Activated CD4-positive, alpha-beta memory T cell treated with anti-CD3 and anti-CD28 coated beads, Interleukin-2, amount 10 ng/mL, durations not matched to agents 7 days and 5 days (primary cell): ENCODE results near the gene ASIC2. TPM values are rescaled to one million over a fixed set of nuclear protein-coding genes. Genes with fewer than 3 reads are reported as not detected.

ENCODE experiments used
- CTCF ChIA-PET: fragments of 350-600 bp; sonication (Branson Sonifier 250); formaldehyde crosslinking; loops from one replicate; lab custom pipeline; 2021; ENCODE audit warnings: antibody characterized with exemption, inconsistent platforms; lab: Charles Lee
- POLR2A ChIA-PET: fragments of 350-600 bp; sonication (Branson Sonifier 250); formaldehyde crosslinking; loops from one replicate; lab custom pipeline; 2021; ENCODE audit warnings: antibody characterized with exemption; lab: Charles Lee
- DNase-seq: peaks from one replicate; pipeline ENCODE4 v3.0.0-alpha.2; 2020
- H3K27ac Mint-ChIP-seq: one replicate; pipeline ENCODE4 v1.8.0; 2021; ENCODE audit warnings: mild to moderate bottlenecking, mixed read lengths
- H3K27me3 Mint-ChIP-seq: one replicate; pipeline ENCODE4 v1.8.0; 2021; ENCODE audit warnings: mixed read lengths
- H3K36me3 Mint-ChIP-seq: one replicate; pipeline ENCODE4 v1.8.0; 2021; ENCODE audit warnings: low read depth, mixed read lengths
- H3K4me1 Mint-ChIP-seq: one replicate; pipeline ENCODE4 v1.8.0; 2021; ENCODE audit warnings: mixed read lengths
- H3K4me3 Mint-ChIP-seq: one replicate; pipeline ENCODE4 v1.8.0; 2021; ENCODE audit warnings: mild to moderate bottlenecking, mixed read lengths
- H3K9me3 Mint-ChIP-seq: one replicate; pipeline ENCODE4 v1.8.0; 2021; ENCODE audit warnings: mixed read lengths
- total RNA-seq, 2 experiments: library from RNA; stranded (reverse); gene quantifications; one replicate each; pipeline ENCODE4 v1.2.3, GENCODE V29; 2021

Gene ASIC2
- total RNA-seq, 2 experiments from 2014 or later, result not detected

DNA sequence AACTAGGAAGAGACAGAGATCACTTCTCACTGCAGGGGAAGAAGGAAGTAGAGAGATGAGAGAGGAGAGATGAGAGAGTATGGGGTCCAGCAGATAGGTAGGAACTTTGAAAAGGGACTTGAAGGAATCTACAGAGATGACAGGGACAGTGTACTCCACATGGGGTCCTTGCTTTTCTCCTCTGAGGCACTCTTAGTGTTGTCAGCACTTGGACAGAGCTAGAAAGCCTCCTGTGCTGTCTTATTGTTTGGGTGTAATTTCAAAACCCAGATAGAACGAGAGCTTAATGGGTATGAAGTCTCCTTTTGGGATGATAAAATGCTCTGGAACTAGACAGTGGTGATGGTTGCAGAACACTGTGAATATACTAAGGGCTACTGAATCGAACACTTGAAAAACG lies 65.2 kb downstream of the ASIC2 start:
- CTCF ChIA-PET, result no interaction called here
- Mint-ChIP-seq H3K27ac (no peak overlapping the region), H3K4me3 (no peak overlapping the region), H3K27me3 (peaks cover 4% of the 10 kb centered on the region), H3K4me1 (no peaks in the 10 kb centered on the region), H3K9me3 (no peaks in the 10 kb centered on the region), H3K36me3 (no peaks in the 10 kb centered on the region)
- DNase-seq, result no peak
- POLR2A ChIA-PET, result no interaction called here

- Mint-ChIP-seq H3K27ac (no peak overlapping the region), H3K4me1 (no peaks in the 10 kb centered on the region), H3K4me3 (no peak overlapping the region), H3K27me3 (peaks cover 4% of the 10 kb centered on the region), H3K9me3 (no peaks in the 10 kb centered on the region), H3K36me3 (no peaks in the 10 kb centered on the region)
- ChIA-PET POLR2A (no interaction called here), CTCF (no interaction called here)
- DNase-seq, result no peak
Observed at GRCh38 chr17:33225994-33226393, 67.1 kb downstream of the ASIC2 start.

DNA sequence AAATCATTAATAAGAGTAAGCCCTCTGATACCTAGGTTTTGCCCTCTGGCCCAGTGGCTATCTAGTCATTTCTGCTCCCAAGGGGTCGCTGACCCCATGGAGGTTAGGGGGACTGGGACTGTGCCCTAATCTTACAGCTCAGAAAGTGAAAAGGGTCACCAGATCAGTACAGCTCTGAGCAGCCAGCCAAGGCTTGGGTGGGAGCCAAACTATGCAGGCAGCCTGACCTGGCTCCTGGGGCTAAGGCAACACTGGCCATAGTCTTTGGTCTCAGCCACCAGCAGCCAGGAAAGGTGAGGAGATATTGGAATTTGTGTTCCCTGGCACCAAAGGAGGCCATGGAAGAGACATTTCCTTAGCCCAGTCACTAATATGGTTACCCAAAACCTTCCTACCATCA lies 67.6 kb downstream of the ASIC2 start:
- H3K36me3 Mint-ChIP-seq, result no peaks in the 10 kb centered on the region
- CTCF ChIA-PET, result no interaction called here
- H3K4me3 Mint-ChIP-seq, result no peak overlapping the region

GRCh38 chr17:33220036-33220435 lies 73.1 kb downstream of the ASIC2 start:
- H3K4me1 Mint-ChIP-seq, result no peaks in the 10 kb centered on the region
- H3K36me3 Mint-ChIP-seq, result no peaks in the 10 kb centered on the region
- peaks cover 5% of the 10 kb centered on the region for H3K27me3 Mint-ChIP-seq
- CTCF ChIA-PET, result no interaction called here
- no peak overlapping the region for H3K27ac Mint-ChIP-seq
- H3K4me3 Mint-ChIP-seq, result no peak overlapping the region
- POLR2A ChIA-PET, result no interaction called here
- no peaks in the 10 kb centered on the region for H3K9me3 Mint-ChIP-seq
- DNase-seq, result no peak

More for the DNA sequence above, 67.6 kb downstream of the ASIC2 start:
- DNase-seq, result no peak
- H3K4me1 Mint-ChIP-seq, result no peaks in the 10 kb centered on the region
- POLR2A ChIA-PET, result no interaction called here
- H3K9me3 Mint-ChIP-seq, result no peaks in the 10 kb centered on the region
- peaks cover 4% of the 10 kb centered on the region for H3K27me3 Mint-ChIP-seq
- H3K27ac Mint-ChIP-seq, result no peak overlapping the region

DNA sequence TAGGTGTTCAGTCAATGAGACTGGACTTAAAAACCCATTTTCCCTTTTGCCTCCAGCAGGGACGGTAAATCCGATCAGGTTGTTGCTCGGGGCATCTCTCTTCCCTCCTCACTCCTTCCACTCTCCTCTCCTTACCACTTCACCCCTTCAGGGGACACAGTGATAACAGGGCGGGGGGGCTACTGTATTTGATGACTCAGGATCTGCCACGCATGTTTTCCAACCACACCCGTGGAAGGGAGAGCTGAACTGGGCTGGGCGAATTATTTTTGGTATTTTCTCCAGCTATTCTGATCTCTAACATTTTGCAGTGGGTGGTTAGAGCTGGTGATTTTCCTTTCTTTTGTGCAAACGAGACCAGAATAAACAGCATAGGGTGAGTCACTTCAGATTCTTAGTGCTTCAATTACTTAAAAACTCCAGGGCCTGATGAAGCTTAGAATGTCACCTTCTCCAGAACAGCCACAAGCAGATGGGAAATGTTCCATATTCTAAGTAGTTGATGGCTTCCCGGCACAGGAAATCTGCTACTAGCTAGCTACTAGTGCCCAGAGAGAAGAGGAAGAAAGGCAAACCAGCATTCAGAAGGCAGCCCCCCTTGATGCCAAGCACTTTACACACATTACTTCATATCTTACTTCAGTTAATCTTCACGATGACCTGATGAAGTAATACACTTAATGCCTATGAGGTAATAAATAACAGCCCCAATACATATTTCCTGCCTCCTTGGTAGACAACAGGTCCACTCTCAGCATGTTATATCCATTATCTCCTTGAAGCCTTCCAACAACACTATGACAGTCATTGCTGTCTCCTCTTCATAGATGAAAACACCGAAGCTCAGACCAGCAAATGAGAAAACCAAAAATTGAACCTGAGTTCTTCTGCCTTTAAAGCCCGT lies 74.1 kb downstream of the ASIC2 start:
- no peak overlapping the region for H3K4me3 Mint-ChIP-seq
- no peak overlapping the region for H3K27ac Mint-ChIP-seq
- H3K27me3 Mint-ChIP-seq, result peaks cover 2% of the 10 kb centered on the region
- ChIA-PET CTCF (no interaction called here), POLR2A (no interaction called here)
- no peaks in the 10 kb centered on the region for H3K9me3 Mint-ChIP-seq
- H3K4me1 Mint-ChIP-seq, result no peaks in the 10 kb centered on the region
- no peaks in the 10 kb centered on the region for H3K36me3 Mint-ChIP-seq
- DNase-seq, result no peak

- H3K27me3 Mint-ChIP-seq, result peaks cover 2% of the 10 kb centered on the region
Observed at GRCh38 chr17:33217891-33218290, 75.2 kb downstream of the ASIC2 start.

DNA sequence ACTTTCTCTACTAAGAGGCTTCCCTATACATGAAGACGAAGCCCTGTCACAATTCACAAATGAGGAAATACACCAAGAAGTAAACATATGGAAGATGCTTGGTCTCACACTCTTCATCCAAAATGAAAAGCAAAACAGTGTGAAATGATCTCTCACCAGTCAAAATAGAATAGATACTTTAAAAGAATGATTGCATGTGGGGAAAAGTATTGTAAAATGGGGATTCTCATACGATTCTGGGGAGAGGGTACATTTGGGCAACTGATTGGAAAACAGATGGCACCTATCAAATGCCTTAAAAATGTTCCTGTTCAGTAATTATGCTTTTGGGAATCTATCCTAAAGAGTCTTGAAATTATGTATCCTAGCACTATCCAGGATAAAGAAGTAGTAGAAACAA lies 78.1 kb downstream of the ASIC2 start:
- POLR2A ChIA-PET, result no interaction called here

More at GRCh38 chr17:33217891-33218290, 75.2 kb downstream of the ASIC2 start:
- no peak overlapping the region for H3K27ac Mint-ChIP-seq
- CTCF ChIA-PET, result no interaction called here
- no peaks in the 10 kb centered on the region for H3K9me3 Mint-ChIP-seq
- POLR2A ChIA-PET, result no interaction called here
- H3K4me3 Mint-ChIP-seq, result no peak overlapping the region
- DNase-seq, result no peak
- H3K4me1 Mint-ChIP-seq, result no peaks in the 10 kb centered on the region
- H3K36me3 Mint-ChIP-seq, result no peaks in the 10 kb centered on the region

GRCh38 chr17:33210285-33210684 lies 82.8 kb downstream of the ASIC2 start:
- no peaks in the 10 kb centered on the region for H3K9me3 Mint-ChIP-seq
- H3K27me3 Mint-ChIP-seq, result peaks cover 2% of the 10 kb centered on the region
- POLR2A ChIA-PET, result no interaction called here
- CTCF ChIA-PET, result no interaction called here
- no peak overlapping the region for H3K27ac Mint-ChIP-seq
- H3K4me3 Mint-ChIP-seq, result no peak overlapping the region
- DNase-seq, result no peak
- H3K36me3 Mint-ChIP-seq, result no peaks in the 10 kb centered on the region
- H3K4me1 Mint-ChIP-seq, result no peaks in the 10 kb centered on the region

More for the DNA sequence above, 78.1 kb downstream of the ASIC2 start:
- CTCF ChIA-PET, result no interaction called here
- no peak for DNase-seq
- Mint-ChIP-seq H3K27me3 (peaks cover 3% of the 10 kb centered on the region), H3K4me3 (no peak overlapping the region), H3K4me1 (no peaks in the 10 kb centered on the region), H3K36me3 (no peaks in the 10 kb centered on the region), H3K9me3 (no peaks in the 10 kb centered on the region), H3K27ac (no peak overlapping the region)

GRCh38 chr17:33209671-33210070 lies 83.4 kb downstream of the ASIC2 start:
- no peak for DNase-seq
- Mint-ChIP-seq H3K9me3 (no peaks in the 10 kb centered on the region), H3K4me1 (no peaks in the 10 kb centered on the region), H3K4me3 (no peak overlapping the region), H3K36me3 (no peaks in the 10 kb centered on the region), H3K27ac (no peak overlapping the region), H3K27me3 (peaks cover 2% of the 10 kb centered on the region)
- ChIA-PET POLR2A (no interaction called here), CTCF (no interaction called here)

- ChIA-PET POLR2A (no interaction called here), CTCF (no interaction called here)
- no peak overlapping the region for H3K27ac Mint-ChIP-seq
- H3K27me3 Mint-ChIP-seq, result peaks cover 2% of the 10 kb centered on the region
- no peaks in the 10 kb centered on the region for H3K36me3 Mint-ChIP-seq
- H3K4me3 Mint-ChIP-seq, result no peak overlapping the region
- H3K9me3 Mint-ChIP-seq, result no peaks in the 10 kb centered on the region
- no peaks in the 10 kb centered on the region for H3K4me1 Mint-ChIP-seq
- DNase-seq, result no peak
Observed at GRCh38 chr17:33207231-33207630, 85.9 kb downstream of the ASIC2 start.

DNA sequence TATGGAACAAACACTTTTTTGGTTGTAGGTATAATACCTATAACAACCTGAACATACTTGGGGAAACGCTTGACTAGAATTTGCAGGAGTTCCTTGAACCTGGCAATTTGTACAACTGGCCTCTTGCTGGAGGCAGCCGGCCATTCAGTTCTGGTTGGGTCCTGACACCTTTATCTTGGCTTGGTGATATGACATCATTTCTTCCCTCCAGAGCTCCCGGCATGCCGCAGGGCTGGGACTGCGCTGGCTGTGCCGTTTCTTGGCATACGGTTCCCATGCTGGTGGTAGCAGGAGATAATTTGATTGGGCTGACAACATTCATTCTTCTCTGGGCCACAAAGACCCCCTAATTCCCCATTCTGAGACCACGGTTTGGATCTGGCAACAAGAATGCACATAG lies 87.5 kb downstream of the ASIC2 start:
- no peak overlapping the region for H3K4me3 Mint-ChIP-seq
- H3K27ac Mint-ChIP-seq, result no peak overlapping the region
- H3K9me3 Mint-ChIP-seq, result no peaks in the 10 kb centered on the region
- CTCF ChIA-PET, result no interaction called here
- POLR2A ChIA-PET, result no interaction called here
- H3K4me1 Mint-ChIP-seq, result no peaks in the 10 kb centered on the region
- H3K27me3 Mint-ChIP-seq, result no peaks in the 10 kb centered on the region
- no peaks in the 10 kb centered on the region for H3K36me3 Mint-ChIP-seq
- no peak for DNase-seq

GRCh38 chr17:33204701-33205100 lies 88.4 kb downstream of the ASIC2 start:
- DNase-seq, result no peak
- H3K4me1 Mint-ChIP-seq, result no peaks in the 10 kb centered on the region
- H3K27me3 Mint-ChIP-seq, result no peaks in the 10 kb centered on the region
- no peak overlapping the region for H3K27ac Mint-ChIP-seq
- ChIA-PET POLR2A (no interaction called here), CTCF (no interaction called here)
- no peaks in the 10 kb centered on the region for H3K9me3 Mint-ChIP-seq
- H3K36me3 Mint-ChIP-seq, result no peaks in the 10 kb centered on the region
- H3K4me3 Mint-ChIP-seq, result no peak overlapping the region

DNA sequence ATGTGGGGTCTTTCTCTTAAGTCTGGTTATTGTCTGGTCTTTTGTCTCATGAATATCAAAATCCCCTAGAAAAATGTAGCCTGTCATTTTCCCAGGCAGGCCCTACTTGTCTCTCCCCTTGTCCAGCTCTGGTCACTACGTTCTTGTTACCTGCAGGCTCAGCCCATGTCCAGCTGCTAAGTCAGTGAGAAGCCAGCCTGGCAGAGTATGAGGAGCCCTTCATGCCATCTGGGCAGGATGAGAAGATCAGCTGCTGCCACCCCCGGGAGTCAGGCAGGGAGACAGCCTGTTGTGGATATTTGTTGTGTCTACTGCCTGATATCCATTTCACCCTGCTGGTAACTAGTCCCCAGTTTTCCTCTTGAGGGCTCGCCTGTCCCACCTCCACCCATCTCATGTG lies 88.9 kb downstream of the ASIC2 start:
- Mint-ChIP-seq H3K9me3 (no peaks in the 10 kb centered on the region), H3K27ac (no peak overlapping the region), H3K4me1 (no peaks in the 10 kb centered on the region), H3K36me3 (no peaks in the 10 kb centered on the region), H3K4me3 (no peak overlapping the region), H3K27me3 (peaks cover 3% of the 10 kb centered on the region)
- DNase-seq, result no peak
- ChIA-PET CTCF (no interaction called here), POLR2A (no interaction called here)
